ENCODE measurements around the gene PRKCZ. TPM values are rescaled to one million over a fixed set of nuclear protein-coding genes. Genes with fewer than 3 reads are reported as not detected.

PRKCZ gene
- total RNA-seq, 2 experiments from 2014 or later = 6.8 to 7.0 TPM

DNA sequence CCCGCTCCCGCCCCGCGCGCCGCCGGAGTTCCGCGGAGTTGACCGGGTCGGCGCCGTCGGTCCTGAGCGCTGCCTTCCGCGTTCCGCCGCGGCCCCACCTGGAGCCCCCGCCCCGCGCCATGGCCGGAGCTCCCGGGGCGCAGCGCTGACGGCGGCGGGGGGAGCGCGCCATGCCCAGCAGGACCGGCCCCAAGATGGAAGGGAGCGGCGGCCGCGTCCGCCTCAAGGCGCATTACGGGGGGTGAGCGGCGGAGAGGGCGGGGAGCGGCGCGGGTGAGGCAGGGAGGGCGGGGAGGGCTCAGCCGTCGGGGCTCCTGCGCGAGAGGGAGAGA, 216 bp downstream of the PRKCZ start:
- Mint-ChIP-seq H3K27me3 (ENCODE audit: low read depth) (peaks cover 11% of the 10 kb centered on the region), H3K27ac (no peak overlapping the region), H3K4me3 (peak overlapping the region; percentile 53), H3K9me3 (no peaks in the 10 kb centered on the region), H3K4me1 (ENCODE audit: low read depth) (peaks cover 13% of the 10 kb centered on the region), H3K36me3 (ENCODE audit: low read depth) (no peaks in the 10 kb centered on the region)
- intact Hi-C loops (cut with micrococcal nuclease) = loop anchor here (5.0 to 10.0 kb wide), 2 partner anchors 82 to 266 kb away; no protein-coding TSS in a partner anchor
- DNase-seq = peak; percentile 45
- CTCF ChIA-PET = no interaction called here

DNA sequence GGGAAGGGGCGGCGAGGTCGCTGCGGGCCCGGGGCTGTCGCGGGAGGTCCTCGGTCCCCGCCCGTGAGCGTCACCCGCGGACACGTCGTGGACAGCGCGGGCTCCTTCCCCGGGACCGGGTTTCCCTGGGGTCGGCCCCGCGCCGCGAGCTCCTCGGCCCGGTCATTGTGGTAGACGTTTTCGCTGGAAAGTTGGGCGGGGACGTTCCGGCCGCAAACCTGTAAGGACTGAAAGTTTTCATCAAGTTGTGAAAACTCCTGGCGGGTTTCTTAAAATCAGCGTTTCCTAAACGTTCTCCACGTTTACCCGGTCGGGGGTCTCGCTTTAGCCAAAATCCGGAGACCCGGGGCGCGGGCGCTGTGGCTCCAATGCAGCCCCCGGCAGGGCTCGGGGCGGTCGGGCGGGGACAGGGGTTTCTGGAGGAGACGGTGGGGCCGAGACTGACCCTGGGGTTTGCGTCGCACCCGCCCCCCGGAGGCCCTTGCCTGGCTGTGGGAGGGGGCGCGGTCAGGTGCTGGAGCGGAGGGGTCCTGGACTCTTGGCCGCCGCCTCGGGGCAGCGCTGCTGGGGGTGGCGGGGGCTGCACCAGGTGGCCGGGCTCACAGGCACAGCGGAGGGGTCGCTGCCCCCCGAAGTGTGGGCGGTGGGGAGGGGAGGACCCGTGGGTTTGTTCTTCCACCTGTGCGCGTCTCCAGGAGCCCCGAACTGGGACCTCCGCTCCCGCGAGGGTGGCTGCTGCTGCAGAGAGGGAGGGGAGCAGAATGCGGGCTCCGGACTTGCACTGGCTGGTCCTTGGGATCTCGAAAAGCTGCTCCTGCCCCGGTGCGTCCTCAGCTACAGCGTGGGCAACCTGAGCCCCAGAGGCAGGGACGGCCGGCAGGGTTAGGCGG, 827 bp downstream of the PRKCZ start:
- no peaks in the 10 kb centered on the region for H3K9me3 Mint-ChIP-seq
- H3K27me3 Mint-ChIP-seq (ENCODE audit: low read depth) = peaks cover 9% of the 10 kb centered on the region
- intact Hi-C loops (cut with micrococcal nuclease) = loop anchor here (5.0 to 10.0 kb wide), 2 partner anchors 81 to 266 kb away; no protein-coding TSS in a partner anchor
- H3K4me3 Mint-ChIP-seq = peak overlapping the region; percentile 53
- CTCF ChIA-PET = interaction anchor here (1.1 kb wide), 1 partner anchor 82 kb away, joined by 3 read pairs; no protein-coding TSS in a partner anchor
- peaks cover 9% of the 10 kb centered on the region for H3K4me1 Mint-ChIP-seq (ENCODE audit: low read depth)
- no peak for DNase-seq
- H3K27ac Mint-ChIP-seq = no peak overlapping the region
- no peaks in the 10 kb centered on the region for H3K36me3 Mint-ChIP-seq (ENCODE audit: low read depth)

DNA sequence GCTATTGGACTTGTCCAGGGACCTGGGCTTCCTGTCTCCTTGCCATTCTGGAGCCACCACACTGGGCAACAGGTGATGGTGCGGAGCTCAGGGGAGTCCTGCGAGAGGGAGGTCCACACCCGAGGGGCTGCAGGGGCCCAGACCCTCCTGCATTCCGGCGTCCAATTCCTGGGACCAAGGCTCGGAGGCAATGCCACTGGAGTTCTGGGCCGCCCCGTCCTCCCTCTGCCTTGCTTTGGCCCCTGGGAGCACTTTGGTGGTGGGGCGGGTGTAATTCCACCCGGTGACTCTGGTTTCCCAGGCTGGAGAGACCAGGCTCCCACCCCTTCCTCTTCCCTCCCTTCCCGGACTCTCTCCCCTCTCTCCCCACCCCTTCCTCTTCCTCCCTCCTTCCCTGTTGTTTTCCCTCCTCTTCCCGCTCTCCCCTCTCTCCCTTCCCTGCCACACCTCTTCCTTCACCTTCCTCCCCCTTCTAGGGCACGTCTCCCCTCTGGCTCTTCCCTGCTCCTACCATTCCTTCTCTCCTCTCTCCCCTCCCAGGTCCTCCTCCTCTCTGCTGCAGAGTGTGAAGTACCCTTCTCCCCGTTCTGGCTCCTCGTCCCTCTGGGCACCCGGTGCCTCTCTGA, 2.0 kb downstream of the PRKCZ start:
- H3K27me3 Mint-ChIP-seq (ENCODE audit: low read depth) = peaks cover 9% of the 10 kb centered on the region
- no peak overlapping the region for H3K27ac Mint-ChIP-seq
- H3K4me3 Mint-ChIP-seq = peak overlapping the region; percentile 53
- H3K36me3 Mint-ChIP-seq (ENCODE audit: low read depth) = no peaks in the 10 kb centered on the region
- peaks cover 7% of the 10 kb centered on the region for H3K4me1 Mint-ChIP-seq (ENCODE audit: low read depth)
- no peaks in the 10 kb centered on the region for H3K9me3 Mint-ChIP-seq
- DNase-seq = no peak
- intact Hi-C loops (cut with micrococcal nuclease) = loop anchor here (5.0 to 10.0 kb wide), 2 partner anchors 80 to 267 kb away; no protein-coding TSS in a partner anchor
- CTCF ChIA-PET = interaction anchor here (0.6 to 2.2 kb wide), 3 partner anchors 8 to 1616 kb away, joined by 3 to 5 read pairs (median 4); no protein-coding TSS in a partner anchor

DNA sequence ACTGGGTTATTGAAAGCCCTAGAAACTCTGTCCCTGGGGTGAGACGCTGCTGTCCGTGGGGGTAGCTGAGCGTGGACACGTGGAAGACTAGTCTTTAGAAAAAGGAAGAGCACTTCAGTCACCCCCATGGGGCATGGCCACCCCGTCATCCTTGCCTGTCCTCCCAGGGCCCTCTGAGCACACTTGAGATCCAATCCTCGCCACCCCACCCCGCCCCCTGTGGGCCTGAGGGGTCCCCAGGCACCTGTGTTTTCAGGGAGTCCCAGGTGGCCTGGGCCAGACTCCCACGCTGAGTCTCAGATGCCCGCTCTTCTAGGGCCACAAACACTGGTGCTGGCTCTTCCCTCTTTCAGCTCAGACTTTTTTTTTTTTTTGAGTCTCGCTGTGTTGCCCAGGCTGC, 2.5 kb downstream of the PRKCZ start:
- CTCF ChIA-PET = interaction anchor here (0.6 to 2.2 kb wide), 2 partner anchors 8 to 1615 kb away, joined by 4 to 5 read pairs; no protein-coding TSS in a partner anchor
- intact Hi-C loops (cut with micrococcal nuclease) = loop anchor here (5.0 to 10.0 kb wide), 2 partner anchors 80 to 268 kb away; no protein-coding TSS in a partner anchor
- no peaks in the 10 kb centered on the region for H3K36me3 Mint-ChIP-seq (ENCODE audit: low read depth)
- no peak overlapping the region for H3K4me3 Mint-ChIP-seq
- H3K27ac Mint-ChIP-seq = no peak overlapping the region
- peaks cover 7% of the 10 kb centered on the region for H3K4me1 Mint-ChIP-seq (ENCODE audit: low read depth)
- DNase-seq = no peak
- peaks cover 9% of the 10 kb centered on the region for H3K27me3 Mint-ChIP-seq (ENCODE audit: low read depth)
- no peaks in the 10 kb centered on the region for H3K9me3 Mint-ChIP-seq

DNA sequence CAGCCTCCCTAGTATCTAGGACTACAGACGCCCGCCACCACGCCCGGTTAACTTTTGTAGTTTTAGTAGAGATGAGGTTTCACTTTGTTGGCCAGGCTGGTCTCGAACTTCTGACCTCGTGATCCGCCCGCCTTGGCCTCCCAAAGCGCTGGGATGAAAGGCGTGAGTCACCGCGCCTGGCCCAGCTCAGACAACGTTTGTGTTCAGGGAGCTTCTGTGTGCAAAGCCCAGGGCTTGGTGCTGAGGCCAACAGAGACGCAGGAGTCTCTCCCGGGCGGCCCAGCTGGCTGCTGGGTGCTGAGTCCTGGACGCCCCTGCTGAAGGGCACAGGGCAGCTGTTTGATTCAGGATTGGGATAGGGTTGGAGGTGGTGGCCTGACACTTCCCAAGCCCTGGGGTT, 3.0 kb downstream of the PRKCZ start:
- CTCF ChIA-PET = interaction anchor here (0.6 to 2.2 kb wide), 2 partner anchors 9 to 1615 kb away, joined by 4 to 5 read pairs; no protein-coding TSS in a partner anchor
- Mint-ChIP-seq H3K36me3 (ENCODE audit: low read depth) (no peaks in the 10 kb centered on the region), H3K9me3 (no peaks in the 10 kb centered on the region), H3K4me1 (ENCODE audit: low read depth) (peaks cover 7% of the 10 kb centered on the region), H3K27me3 (ENCODE audit: low read depth) (peaks cover 8% of the 10 kb centered on the region), H3K4me3 (no peak overlapping the region), H3K27ac (no peak overlapping the region)
- DNase-seq = no peak
- intact Hi-C loops (cut with micrococcal nuclease) = loop anchor here (5.0 to 10.0 kb wide), 2 partner anchors 79 to 268 kb away; no protein-coding TSS in a partner anchor

DNA sequence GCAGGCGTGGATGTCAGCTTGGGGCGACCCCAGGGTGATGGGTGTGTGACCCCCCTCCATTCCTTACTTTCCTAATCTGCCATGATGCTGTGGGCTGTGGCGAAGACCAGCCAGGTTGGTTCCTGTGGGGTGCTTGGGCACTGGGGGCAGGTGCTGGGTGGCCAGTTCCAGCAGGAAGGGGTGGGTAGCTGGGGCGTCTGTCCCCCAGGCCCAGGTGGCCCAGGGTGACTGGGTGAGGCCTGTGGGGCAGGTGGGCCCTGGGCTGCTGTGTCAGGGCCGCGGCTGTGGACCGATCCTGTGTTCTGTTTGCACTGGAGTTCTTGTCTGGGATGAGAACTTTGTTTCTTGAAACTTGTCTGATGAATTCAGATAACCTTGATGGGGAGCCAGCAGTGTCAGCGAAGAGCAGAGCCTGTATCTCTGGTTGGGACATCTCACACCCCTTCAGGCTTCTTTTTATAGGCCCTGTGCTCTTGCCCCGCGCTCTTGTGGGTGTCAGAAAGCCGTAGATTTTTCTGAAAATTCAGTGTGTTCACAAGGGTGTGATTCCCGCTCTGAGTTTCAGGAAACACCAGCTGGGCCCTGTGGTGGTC, 3.7 kb downstream of the PRKCZ start:
- Mint-ChIP-seq H3K4me1 (ENCODE audit: low read depth) (peaks cover 5% of the 10 kb centered on the region), H3K36me3 (ENCODE audit: low read depth) (no peaks in the 10 kb centered on the region), H3K4me3 (no peak overlapping the region), H3K27ac (no peak overlapping the region), H3K9me3 (no peaks in the 10 kb centered on the region), H3K27me3 (ENCODE audit: low read depth) (peaks cover 4% of the 10 kb centered on the region)
- CTCF ChIA-PET = interaction anchor here (2.2 kb wide), 1 partner anchor 9 kb away, joined by 5 read pairs; no protein-coding TSS in a partner anchor
- intact Hi-C loops (cut with micrococcal nuclease) = loop anchor here (5.0 to 10.0 kb wide), 2 partner anchors 78 to 269 kb away; no protein-coding TSS in a partner anchor
- DNase-seq = no peak

DNA sequence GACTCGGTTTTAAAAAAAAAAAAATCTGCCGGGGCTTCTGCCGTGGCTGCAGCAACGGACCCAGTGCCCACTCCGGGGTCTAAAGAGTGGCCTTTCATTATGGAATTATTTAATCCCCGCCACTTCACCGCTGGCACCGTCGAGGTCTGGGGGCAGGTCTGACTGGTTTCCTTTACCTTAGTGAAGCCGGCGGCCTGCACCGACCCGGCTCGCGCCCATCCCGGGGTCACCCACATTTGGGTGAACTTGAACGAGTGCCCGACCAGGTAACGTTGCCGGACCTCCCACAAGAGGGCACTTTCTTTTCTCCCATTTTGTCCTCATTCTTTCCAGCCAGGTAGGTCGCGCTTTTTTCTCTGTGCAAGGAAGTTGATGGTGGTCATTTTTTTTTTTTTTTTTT, 4.3 kb downstream of the PRKCZ start:
- H3K27me3 Mint-ChIP-seq (ENCODE audit: low read depth) = no peaks in the 10 kb centered on the region
- H3K36me3 Mint-ChIP-seq (ENCODE audit: low read depth) = no peaks in the 10 kb centered on the region
- H3K4me1 Mint-ChIP-seq (ENCODE audit: low read depth) = no peaks in the 10 kb centered on the region
- H3K4me3 Mint-ChIP-seq = no peak overlapping the region
- intact Hi-C loops (cut with micrococcal nuclease) = loop anchor here (5.0 to 10.0 kb wide), 2 partner anchors 78 to 270 kb away; no protein-coding TSS in a partner anchor
- H3K9me3 Mint-ChIP-seq = no peaks in the 10 kb centered on the region
- no peak overlapping the region for H3K27ac Mint-ChIP-seq
- DNase-seq = no peak
- CTCF ChIA-PET = interaction anchor here (0.6 kb wide), 1 partner anchor 9 kb away, joined by 4 read pairs; no protein-coding TSS in a partner anchor

DNA sequence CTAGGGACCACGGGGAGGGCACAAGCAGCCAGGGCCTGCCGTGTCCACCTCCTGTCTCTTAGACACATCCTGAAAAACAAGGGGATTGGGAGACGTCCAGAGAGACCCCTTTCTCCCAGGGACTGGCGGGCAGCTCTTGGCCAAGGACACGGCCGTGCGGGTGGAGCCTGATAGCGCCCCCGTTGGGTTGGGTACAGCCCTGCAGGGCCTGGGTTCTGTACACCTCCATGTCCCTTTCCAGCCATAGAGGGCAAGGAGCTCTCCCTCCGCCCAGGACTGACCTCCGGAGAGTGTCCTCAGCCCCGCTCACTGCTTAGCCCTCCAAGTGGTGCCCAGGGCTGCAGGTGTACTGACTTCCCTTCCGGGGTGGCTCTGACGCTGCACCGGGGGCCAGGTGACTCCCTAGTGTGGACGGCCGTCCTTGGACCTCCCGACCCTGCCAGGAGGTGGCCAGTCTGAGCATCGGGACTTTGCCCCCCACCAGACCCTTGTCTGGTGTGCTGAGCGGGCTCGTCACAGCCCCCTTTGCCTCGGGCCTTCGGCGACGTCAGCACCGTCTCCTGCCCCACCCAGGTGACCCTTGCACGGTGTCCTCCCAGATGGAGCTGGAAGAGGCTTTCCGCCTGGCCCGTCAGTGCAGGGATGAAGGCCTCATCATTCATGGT, 5.8 kb downstream of the PRKCZ start:
- H3K36me3 Mint-ChIP-seq (ENCODE audit: low read depth) = no peaks in the 10 kb centered on the region
- no peaks in the 10 kb centered on the region for H3K4me1 Mint-ChIP-seq (ENCODE audit: low read depth)
- no peak overlapping the region for H3K4me3 Mint-ChIP-seq
- DNase-seq = no peak
- no peak overlapping the region for H3K27ac Mint-ChIP-seq
- no peaks in the 10 kb centered on the region for H3K27me3 Mint-ChIP-seq (ENCODE audit: low read depth)
- intact Hi-C loops (cut with micrococcal nuclease) = loop anchor here (10.0 kb wide), 1 partner anchor 271 kb away; no protein-coding TSS in a partner anchor
- CTCF ChIA-PET = interaction anchor here (0.8 to 1.6 kb wide), 2 partner anchors 12 to 408 kb away, joined by 4 read pairs; no protein-coding TSS in a partner anchor
- H3K9me3 Mint-ChIP-seq = no peaks in the 10 kb centered on the region

DNA sequence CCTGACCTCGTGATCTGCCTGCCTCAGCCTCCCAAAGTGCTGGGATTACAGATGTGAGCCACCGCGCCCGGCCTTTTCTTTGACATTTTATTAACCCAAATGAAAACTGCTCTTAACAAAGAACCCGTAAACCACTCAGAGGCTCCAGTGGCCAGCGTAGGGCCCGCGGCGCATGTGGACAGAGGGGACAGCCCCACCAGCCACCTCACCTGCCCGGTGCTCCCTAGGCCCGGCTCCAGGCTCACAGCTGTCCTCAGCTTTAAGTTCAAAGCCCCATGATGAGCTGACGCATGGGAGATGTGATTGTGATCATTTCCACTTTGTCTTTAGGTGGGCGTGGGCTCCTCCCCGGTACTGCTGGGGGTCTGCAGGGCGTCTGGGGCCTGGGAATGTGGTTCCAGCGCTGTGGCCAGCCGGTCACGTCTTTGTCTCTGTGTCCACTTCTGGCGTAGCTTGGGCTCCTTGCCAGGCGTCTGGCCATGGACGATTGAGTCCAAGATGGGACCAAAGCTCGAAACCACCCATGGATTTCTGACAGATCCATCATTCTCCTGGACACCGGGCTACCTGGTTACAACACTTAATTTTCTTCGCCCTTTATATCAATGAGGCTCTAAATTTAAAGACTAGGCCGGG, 6.9 kb downstream of the PRKCZ start:
- H3K4me3 Mint-ChIP-seq = no peak overlapping the region
- CTCF ChIA-PET = no interaction called here
- no peak for DNase-seq
- intact Hi-C loops (cut with micrococcal nuclease) = loop anchor here (10.0 kb wide), 1 partner anchor 272 kb away; no protein-coding TSS in a partner anchor
- no peaks in the 10 kb centered on the region for H3K27me3 Mint-ChIP-seq (ENCODE audit: low read depth)
- no peak overlapping the region for H3K27ac Mint-ChIP-seq
- H3K36me3 Mint-ChIP-seq (ENCODE audit: low read depth) = no peaks in the 10 kb centered on the region
- no peaks in the 10 kb centered on the region for H3K9me3 Mint-ChIP-seq
- no peaks in the 10 kb centered on the region for H3K4me1 Mint-ChIP-seq (ENCODE audit: low read depth)

DNA sequence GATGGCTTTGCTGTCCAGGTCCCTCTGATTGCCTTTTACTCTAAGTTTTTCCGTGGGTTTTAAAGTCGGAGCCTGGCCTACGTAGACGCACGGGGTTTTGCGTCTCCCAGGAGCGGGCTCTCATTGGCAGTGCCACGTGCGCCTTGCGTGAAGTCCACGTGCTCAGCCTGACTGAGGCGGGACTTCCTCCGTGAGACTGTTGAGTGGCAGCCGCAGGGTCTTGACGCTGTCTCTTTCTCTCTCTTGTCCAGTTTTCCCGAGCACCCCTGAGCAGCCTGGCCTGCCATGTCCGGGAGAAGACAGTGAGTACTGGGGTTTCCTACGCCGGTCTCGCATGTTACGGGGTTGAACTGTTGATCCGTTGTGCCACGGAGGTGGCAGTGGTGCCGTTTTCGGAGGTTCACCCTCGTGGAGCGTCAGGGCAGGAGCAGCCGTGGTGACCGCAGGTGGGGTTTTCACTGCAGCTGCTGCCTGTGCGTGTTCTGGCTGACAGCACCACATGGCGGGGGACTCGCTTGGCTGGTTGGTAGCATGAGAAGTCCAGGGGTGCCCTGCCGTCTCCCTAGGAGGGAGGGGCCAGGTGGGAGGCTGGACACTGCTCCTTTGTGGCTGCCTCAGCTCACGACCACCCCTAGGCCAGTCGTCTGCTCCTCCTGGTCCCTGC, 9.2 kb downstream of the PRKCZ start:
- no peaks in the 10 kb centered on the region for H3K4me1 Mint-ChIP-seq (ENCODE audit: low read depth)
- no peaks in the 10 kb centered on the region for H3K9me3 Mint-ChIP-seq
- intact Hi-C loops (cut with micrococcal nuclease) = loop anchor here (10.0 kb wide), 1 partner anchor 275 kb away; no protein-coding TSS in a partner anchor
- DNase-seq = no peak
- no peak overlapping the region for H3K27ac Mint-ChIP-seq
- CTCF ChIA-PET = no interaction called here
- H3K27me3 Mint-ChIP-seq (ENCODE audit: low read depth) = no peaks in the 10 kb centered on the region
- H3K4me3 Mint-ChIP-seq = no peak overlapping the region
- peaks cover 7% of the 10 kb centered on the region for H3K36me3 Mint-ChIP-seq (ENCODE audit: low read depth)

DNA sequence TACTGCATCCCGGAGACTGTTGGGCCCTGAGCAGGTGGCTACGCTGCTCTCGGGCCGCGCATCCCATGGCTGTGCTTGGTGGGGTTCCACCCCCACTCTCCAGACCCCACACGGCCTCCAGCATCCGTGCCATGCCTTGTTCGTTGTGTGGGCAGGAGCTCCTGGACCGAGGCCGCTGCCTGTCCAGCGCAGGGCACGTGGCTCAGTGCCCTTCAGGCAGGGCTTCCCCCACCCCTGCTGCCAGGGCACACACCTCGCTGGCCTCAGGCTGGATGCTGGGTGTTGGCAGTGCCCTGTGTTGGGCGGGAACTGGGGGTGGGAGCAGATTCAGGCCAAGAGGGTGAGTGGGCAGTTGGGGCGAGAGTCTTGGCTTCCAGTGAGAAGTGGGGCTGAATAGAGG, 9.9 kb downstream of the PRKCZ start:
- Mint-ChIP-seq H3K9me3 (no peaks in the 10 kb centered on the region), H3K36me3 (ENCODE audit: low read depth) (peaks cover 10% of the 10 kb centered on the region), H3K27me3 (ENCODE audit: low read depth) (no peaks in the 10 kb centered on the region), H3K27ac (no peak overlapping the region), H3K4me1 (ENCODE audit: low read depth) (no peaks in the 10 kb centered on the region), H3K4me3 (no peak overlapping the region)
- CTCF ChIA-PET = no interaction called here
- intact Hi-C loops (cut with micrococcal nuclease) = no loop called here
- DNase-seq = no peak

Data from activated naive CD4-positive, alpha-beta T cell treated with anti-CD3 and anti-CD28 coated beads for 36 hours (primary cell).